ENCODE measurements around the gene PKNOX2. TPM values are rescaled to one million over a fixed set of nuclear protein-coding genes. Genes with fewer than 3 reads are reported as not detected.

PKNOX2 gene
- total and polyA plus RNA-seq, 10 of the 15 experiments (the other 5 are each of a cell fraction or from before 2014, with no cell fraction given), result not detected

DNA sequence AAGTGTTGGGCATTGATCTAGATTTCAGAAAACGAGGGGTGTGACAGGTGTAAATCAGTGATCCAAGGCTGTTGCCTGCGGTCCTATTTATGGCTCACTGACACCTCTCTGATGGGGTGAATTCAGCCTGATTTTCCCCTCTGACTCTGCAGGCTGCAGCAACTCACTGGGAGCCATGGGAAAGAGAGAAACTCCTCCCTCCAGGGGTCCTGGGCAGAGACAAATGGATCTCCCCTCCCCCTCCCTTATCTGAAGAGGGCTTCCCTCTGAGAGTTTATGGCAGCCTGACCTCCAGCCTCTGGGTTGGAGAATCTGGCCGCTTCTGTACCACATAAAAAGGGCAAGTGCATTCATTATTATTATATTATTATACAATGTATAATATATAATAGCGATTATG, 1.8 kb upstream of the PKNOX2 start:
- Histone ChIP-seq H3K27me3 (replicated peaks in 1 of 2; ENCODE audit: control insufficient read depth in 2 of 2, insufficient read depth in 2 of 2, low read length in 1 of 2) (peaks cover 20 to 28% of the 10 kb centered on the region in 2 experiments), H3K9ac (ENCODE audit: control insufficient read depth, insufficient read depth, low read length) (no peak overlapping the region), H3K36me3 (ENCODE audit: control insufficient read depth in 2 of 2, insufficient read depth in 2 of 2, low read length in 1 of 2) (no peaks in the 10 kb centered on the region), H3K79me2 (ENCODE audit: control insufficient read depth, insufficient read depth, low read length) (no peaks in the 10 kb centered on the region), H2AFZ (ENCODE audit: control insufficient read depth, low read depth, low read length) (no peak overlapping the region), H3K4me1 (ENCODE audit: control insufficient read depth, insufficient read depth, low read length) (no peaks in the 10 kb centered on the region; the same call in 1 of the 2 replicates), H3K4me3 (no peak overlapping the region), H3K27ac (ENCODE audit: control insufficient read depth, insufficient read depth) (no peak overlapping the region), H4K20me1 (ENCODE audit: control insufficient read depth, insufficient read depth) (no peaks in the 10 kb centered on the region), H3K9me3 (replicated peaks; ENCODE audit: control insufficient read depth, insufficient read depth, low read length) (no peaks in the 10 kb centered on the region), H3K4me2 (ENCODE audit: control insufficient read depth, insufficient read depth) (no peak overlapping the region)
- 28% methylated on average over 4 of the region's 4 CpGs for WGBS (ENCODE audit: insufficient coverage, insufficient replicate concordance, low lambda C conversion rate, missing lambda C conversion rate)
- intact Hi-C loops (cut with micrococcal nuclease; ENCODE audit: unreplicated experiment), result loop anchor here (5.0 kb wide), 1 partner anchor 185 kb away; no protein-coding TSS in a partner anchor
- DNase-seq (ENCODE audit: low read depth, low spot score) (no peak), FAIRE-seq (no peak), ATAC-seq (no peak)
- no TSS peak for BruUV-seq (replicated peaks)
- ChIA-PET RAD21 (ENCODE audit: unreplicated experiment) (no interaction called here), CTCF (interaction anchor here (0.7 to 1.1 kb wide), 2 partner anchors 10 to 408 kb away, joined by 3 read pairs; no protein-coding TSS in a partner anchor), SMC1A (ENCODE audit: uncharacterized antibody, unreplicated experiment) (interaction anchor here (0.6 kb wide), 1 partner anchor 1551 kb away, joined by 3 read pairs; no protein-coding TSS in a partner anchor), POLR2A (no interaction called here)
- in situ Hi-C loops (cut with MboI), result no loop called here
- TF ChIP-seq ZBTB11 (CRISPR knock-in tag; IDR thresholded peaks at IDR 0.05) (no peak), POLR2AphosphoS2 (IDR thresholded peaks at IDR 0.05; ENCODE audit: low read depth, low read length) (no peak), STAT1 (conservative IDR thresholded peaks at IDR 0.05) (no peak), TBL1XR1 (IDR thresholded peaks at IDR 0.05; ENCODE audit: low read depth, low read length) (no peak), SIN3A (IDR thresholded peaks at IDR 0.05; ENCODE audit: low read depth, low read length) (no peak), HCFC1 (IDR thresholded peaks at IDR 0.05; ENCODE audit: low read length) (no peak), PML (IDR thresholded peaks at IDR 0.05; ENCODE audit: low read length) (no peak), ZNF274 (IDR thresholded peaks at IDR 0.05; ENCODE audit: insufficient read depth, insufficient read length) (no peak), BMI1 (IDR thresholded peaks at IDR 0.05; ENCODE audit: borderline replicate concordance) (no peak), RBBP5 (conservative IDR thresholded peaks at IDR 0.05) (no peak), WRNIP1 (IDR thresholded peaks at IDR 0.05; ENCODE audit: borderline replicate concordance, low read depth, low read length) (no peak), SREBF2 (IDR thresholded peaks at IDR 0.05; ENCODE audit: low read length) (no peak), JUNB (IDR thresholded peaks at IDR 0.05) (no peak), CBX5 (IDR thresholded peaks at IDR 0.05; ENCODE audit: low read depth) (no peak)
- TF ChIP-seq, protein P1, sequence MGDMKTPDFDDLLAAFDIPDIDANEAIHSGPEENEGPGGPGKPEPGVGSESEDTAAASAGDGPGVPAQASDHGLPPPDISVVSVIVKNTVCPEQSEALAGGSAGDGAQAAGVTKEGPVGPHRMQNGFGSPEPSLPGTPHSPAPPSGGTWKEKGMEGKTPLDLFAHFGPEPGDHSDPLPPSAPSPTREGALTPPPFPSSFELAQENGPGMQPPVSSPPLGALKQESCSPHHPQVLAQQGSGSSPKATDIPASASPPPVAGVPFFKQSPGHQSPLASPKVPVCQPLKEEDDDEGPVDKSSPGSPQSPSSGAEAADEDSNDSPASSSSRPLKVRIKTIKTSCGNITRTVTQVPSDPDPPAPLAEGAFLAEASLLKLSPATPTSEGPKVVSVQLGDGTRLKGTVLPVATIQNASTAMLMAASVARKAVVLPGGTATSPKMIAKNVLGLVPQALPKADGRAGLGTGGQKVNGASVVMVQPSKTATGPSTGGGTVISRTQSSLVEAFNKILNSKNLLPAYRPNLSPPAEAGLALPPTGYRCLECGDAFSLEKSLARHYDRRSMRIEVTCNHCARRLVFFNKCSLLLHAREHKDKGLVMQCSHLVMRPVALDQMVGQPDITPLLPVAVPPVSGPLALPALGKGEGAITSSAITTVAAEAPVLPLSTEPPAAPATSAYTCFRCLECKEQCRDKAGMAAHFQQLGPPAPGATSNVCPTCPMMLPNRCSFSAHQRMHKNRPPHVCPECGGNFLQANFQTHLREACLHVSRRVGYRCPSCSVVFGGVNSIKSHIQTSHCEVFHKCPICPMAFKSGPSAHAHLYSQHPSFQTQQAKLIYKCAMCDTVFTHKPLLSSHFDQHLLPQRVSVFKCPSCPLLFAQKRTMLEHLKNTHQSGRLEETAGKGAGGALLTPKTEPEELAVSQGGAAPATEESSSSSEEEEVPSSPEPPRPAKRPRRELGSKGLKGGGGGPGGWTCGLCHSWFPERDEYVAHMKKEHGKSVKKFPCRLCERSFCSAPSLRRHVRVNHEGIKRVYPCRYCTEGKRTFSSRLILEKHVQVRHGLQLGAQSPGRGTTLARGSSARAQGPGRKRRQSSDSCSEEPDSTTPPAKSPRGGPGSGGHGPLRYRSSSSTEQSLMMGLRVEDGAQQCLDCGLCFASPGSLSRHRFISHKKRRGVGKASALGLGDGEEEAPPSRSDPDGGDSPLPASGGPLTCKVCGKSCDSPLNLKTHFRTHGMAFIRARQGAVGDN (IDR thresholded peaks at IDR 0.05), result no peak
- TF ChIP-seq, protein P2, sequence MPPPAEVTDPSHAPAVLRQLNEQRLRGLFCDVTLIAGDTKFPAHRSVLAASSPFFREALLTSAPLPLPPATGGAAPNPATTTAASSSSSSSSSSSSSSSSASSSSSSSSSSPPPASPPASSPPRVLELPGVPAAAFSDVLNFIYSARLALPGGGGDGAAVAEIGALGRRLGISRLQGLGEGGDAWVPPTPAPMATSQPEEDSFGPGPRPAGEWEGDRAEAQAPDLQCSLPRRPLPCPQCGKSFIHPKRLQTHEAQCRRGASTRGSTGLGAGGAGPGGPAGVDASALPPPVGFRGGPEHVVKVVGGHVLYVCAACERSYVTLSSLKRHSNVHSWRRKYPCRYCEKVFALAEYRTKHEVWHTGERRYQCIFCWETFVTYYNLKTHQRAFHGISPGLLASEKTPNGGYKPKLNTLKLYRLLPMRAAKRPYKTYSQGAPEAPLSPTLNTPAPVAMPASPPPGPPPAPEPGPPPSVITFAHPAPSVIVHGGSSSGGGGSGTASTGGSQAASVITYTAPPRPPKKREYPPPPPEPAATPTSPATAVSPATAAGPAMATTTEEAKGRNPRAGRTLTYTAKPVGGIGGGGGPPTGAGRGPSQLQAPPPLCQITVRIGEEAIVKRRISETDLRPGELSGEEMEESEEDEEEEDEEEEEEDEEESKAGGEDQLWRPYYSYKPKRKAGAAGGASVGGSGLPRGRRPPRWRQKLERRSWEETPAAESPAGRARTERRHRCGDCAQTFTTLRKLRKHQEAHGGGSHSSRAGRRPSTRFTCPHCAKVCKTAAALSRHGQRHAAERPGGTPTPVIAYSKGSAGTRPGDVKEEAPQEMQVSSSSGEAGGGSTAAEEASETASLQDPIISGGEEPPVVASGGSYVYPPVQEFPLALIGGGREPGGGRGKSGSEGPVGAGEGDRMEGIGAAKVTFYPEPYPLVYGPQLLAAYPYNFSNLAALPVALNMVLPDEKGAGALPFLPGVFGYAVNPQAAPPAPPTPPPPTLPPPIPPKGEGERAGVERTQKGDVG (CRISPR knock-in tag; IDR thresholded peaks at IDR 0.05), result no peak

Data from GM12878 (cell line).